Stimulated activated CD4-positive, alpha-beta T cell treated with anti-CD3 and anti-CD28 coated beads, Interleukin-1b, Interleukin-23, amount 100 ng/mL, for 48 hours (primary cell): ENCODE data around the gene C17orf78.
"Not testable (repeated sequence)": the region's sequence is repeated elsewhere in the genome, so short reads cannot be mapped to it uniquely, and the experiment has no call there.

Experiments
- DNase-seq: peaks from one replicate; pipeline ENCODE4 v3.0.0-alpha.2; 2020

Gene C17orf78

DNA sequence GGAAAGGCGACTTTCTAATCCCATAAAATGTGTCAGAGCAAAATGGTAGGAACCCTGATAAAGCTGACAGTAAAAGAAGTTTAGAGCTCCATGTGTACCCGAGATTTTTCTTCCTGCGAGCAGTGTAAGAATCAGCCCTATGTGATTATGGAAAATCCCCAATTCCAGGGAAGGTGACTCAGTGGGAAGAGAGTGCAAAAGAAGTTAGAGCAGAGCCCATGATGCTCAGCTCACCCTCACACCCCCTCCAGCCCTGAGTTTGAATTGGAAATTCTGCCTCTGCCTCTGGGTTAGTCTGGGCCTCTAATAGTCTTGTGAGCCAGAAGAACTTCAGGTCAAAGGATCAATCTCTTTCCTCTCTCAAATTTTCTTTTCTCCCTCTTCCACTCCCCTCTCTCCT is 12.5 kb downstream of the C17orf78 start:
- no peak for DNase-seq

- DNase-seq = no peak
These were observed 13.4 kb downstream of the C17orf78 start for GRCh38 chr17:37389160-37389559.

DNA sequence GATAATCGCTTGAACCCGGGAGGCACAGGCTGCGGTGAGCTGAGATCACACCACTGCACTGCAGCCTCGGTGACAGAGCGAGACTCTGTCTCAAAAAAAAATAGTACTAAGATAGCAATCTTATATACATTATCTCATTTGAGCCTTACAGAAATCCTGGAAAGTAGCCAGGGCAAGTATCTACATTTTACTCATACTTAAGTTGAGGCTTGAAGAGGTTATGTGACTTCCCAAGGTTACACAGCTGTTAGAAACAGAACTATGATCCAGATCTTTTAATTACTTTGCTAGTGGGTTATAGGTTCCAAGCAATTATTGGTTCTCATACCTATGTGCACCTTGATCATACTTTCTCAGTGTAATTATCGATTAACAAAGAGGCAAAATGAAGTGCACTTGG is 15.4 kb downstream of the C17orf78 start:
- DNase-seq = no peak

DNA sequence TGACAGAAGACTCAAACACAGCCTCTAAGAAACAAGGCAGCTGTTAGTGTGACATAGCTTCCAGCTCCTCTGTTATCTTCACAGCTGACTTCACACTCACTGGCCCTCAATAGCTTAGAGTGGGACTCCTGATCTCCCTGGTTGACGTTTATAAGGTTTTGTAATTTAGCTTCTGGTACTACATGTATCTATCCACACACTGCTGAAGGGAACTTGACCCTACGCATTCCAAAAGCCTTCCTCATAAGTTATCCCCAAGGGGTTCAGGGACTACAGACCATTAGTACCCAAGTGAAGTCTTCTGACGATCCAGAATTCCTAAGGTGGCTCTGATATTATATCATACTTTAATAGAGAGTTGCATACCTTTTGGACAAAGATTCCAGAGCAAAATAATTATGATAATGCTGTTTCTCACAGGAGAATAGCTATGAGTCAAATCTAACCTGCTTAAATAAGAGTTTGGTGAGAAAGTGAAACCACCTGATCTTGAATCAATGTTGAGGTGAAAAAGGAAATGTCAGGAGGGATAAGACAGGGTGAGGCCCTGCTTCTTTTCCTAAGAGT is 16.3 kb downstream of the C17orf78 start:
- no peak for DNase-seq

DNA sequence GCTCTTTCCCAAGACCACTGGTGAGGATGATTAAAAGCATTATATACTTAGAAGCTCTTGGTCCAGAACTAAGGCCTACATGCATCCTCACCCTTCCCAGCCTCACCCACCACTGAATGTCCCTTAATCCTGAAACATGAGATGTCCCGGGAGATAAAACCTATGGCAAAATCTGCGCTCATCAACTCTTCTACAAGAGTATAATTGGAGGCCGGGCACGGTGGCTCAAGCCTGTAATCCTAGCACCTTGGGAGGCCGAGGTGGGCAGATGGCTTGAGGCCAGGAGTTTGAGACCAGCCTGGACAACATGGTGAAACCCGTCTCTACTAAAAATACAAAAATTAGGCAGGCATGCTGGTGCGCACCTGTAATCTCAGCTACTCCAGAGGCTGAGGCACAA is 17.6 kb downstream of the C17orf78 start:
- DNase-seq = no peak

DNA sequence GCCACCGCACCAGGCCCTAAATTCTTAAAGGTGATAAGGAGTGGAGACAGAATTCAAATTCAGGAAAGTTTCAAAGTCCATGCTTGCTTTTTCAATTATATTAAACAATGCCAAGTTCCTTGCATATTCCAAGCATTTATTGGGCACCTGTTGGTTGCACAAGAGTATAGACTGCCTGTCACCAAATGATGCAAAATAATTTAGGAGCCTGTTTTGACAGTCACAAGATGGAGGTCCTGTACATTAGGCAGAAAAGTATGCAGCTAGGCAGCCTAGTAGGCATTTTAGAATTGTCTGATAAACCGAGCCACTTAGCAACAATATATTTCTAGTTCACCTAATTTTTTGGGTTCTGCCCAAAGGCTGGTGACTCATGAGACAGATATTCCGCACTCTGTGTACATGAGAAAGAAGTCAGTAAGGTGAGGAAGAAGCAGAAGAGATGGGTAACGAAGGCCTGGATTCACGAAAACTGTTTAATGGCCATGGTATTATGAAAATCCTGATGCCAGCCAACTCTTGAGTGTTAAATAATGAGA is 23.5 kb downstream of the C17orf78 start:
- no peak for DNase-seq

- no peak for DNase-seq
These were observed 24.7 kb downstream of the C17orf78 start for GRCh38 chr17:37400505-37400904.

DNA sequence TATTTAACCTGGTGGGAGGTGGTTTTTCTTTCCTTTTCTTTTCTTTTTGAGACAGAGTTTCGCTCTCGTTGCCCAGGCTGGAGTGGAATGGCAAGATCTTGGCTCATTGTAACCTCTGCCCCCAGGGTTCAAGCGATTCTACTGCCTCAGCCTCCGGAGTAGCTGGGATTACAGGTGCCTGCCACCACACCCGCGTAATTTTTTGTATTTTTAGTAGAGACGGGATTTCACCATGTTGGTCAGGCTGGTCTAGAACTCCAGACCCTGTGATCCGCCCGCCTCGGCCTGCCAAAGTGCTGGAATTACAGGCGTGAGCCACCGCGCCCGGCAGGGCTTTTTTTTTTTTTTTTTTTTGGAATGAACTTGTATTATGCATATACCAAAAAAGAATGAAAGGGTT is 29.7 kb downstream of the C17orf78 start:
- not testable (repeated sequence) for DNase-seq

DNA sequence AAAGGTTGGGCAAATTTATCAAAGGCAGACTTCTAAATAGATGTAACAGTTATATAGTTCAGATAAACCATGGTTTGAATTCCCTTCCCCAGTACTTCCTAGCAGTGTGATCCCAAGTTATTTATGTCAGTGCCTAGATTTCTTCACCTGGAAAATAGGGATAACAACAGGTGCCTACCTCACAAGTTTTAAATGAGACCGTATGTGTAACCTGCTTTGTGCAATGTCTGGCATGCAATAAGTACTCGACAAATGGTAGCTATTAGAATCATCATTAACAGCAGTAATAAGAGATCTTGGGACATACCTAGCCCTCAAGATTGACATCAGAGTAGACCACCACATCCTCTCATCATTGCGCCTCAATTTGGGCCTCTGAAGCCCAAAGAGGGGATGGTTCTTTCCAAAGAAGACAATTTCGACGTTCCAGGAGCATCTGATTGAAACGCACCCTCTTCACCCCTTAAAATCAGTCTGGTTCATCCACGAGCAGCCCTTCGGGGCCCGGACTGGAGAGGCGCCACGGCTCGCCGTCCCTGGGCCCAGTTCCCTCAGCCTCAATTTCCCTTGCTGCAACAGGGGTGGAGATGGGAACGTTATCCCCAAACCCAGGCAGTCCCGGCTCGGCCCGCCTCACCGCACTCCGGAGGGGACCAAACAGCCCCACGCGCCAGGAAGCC is 30.3 kb downstream of the C17orf78 start:
- DNase-seq = no peak

- peak; percentile 76 for DNase-seq
These were observed 31.1 kb downstream of the C17orf78 start, which contains the start of the genes ACACA and TADA2A for GRCh38 chr17:37406635-37407461. ACACA (minus strand) TSS chr17:37406836; CDS start chr17:37406299, 537 bp downstream. TADA2A (plus strand) TSS chr17:37406886; CDS start chr17:37411366, 4,480 bp downstream.

DNA sequence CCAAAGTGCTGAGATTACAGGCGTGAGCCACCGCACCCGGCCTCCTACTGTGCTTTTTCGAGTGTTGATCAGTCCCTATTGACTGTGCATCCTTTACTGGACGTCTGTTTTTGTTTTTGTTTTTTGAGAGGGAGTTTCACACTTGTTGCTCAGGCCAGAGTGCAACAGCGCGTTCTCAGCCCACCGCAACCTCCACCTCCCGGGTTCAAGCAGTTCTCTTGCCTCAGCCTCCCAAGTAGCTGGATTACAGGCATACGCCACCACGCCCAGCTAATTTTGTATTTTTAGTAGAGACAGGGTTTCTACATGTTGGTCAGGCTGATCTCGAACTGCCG is 32.3 kb downstream of the C17orf78 start:
- DNase-seq = not testable (repeated sequence)

GRCh38 chr17:37410357-37410756 is 34.6 kb downstream of the C17orf78 start:
- DNase-seq = no peak

GRCh38 chr17:37413875-37414519 is 38.2 kb downstream of the C17orf78 start:
- DNase-seq = no peak

DNA sequence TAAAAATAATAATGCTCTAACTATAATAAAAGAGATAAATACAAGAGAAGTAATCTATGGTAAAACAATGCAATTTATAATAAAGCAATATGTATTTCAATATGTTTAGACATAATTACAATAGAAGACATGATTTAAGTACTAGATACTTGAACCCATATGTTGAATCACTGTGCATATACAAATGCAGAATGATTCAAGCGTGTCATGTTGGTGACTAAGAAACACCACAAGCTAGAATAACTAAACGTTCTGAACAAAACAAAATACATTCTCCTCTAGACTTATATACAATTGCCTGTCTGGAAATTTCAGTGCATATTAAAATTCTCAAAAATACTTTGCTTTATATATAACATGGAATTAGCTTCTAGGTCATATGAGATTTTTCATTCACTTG is 42.1 kb downstream of the C17orf78 start:
- no peak for DNase-seq

DNA sequence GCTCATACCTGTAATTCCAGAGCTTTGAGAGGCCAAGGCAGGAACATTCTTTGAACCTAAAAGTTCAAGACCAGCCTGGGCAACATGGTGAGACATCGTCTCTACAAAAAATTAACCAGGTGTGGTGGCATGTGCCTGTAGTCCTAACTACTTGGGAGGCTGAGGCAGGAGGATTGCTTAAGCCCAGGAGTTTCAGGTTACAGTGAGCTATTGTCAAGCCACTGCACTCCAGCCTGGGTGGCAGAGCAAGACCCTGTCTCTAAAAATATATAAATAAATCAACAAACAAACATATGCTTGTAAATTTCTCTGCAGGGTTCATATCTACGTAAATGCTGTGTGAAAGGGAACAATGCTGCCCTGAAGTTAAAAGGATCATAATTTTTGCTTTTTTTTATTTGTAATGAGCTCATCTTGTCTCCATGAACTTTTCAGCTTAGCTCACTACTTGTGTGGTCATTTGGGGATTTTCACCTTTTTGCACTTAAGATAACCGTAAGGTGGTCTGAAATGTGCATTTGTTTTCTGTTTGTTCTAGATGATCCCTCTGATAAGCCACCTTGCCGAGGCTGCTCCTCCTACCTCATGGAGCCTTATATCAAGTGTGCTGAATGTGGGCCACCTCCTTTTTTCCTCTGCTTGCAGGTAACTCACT is 47.3 kb downstream of the C17orf78 start:
- DNase-seq = no peak

DNA sequence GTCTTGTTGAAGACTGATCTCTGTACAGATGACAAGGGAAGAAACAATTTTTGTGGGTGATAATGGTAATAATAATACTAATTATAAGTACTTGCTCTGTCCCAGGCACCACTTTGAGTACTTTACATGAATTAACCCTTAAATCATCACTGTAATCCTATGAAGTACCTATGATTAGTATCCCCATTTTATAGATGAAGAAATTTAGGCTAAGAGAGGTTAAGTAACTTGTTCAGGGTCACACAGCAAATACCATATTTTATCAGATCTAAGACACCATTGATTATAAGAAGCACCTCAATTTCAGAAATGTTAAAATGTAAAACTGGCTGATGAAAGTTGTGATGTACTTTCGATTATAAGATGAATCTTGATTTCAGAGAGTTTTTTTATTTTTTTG is 49.5 kb downstream of the C17orf78 start:
- no peak for DNase-seq

DNA sequence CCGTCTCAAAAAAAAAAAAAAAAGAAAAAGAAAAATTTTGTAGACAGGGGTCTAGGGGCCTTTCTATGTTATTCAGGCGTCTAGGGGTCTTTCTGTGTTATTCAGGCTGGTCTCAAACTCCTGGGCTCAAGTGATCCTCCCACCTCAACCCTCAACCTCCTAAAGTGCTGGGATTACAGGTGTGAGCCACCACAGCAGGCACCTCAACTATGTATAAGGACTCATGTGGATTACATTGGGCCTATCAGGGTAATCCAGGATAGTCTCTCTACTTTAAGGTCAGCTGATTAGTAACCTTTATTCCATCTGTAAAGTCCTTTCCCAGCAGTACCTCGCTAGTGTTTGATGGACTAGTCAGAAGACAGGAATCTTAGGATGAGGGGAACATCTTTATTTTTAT is 53.3 kb downstream of the C17orf78 start:
- DNase-seq = no peak

- DNase-seq = no peak
These were observed 53.7 kb downstream of the C17orf78 start for GRCh38 chr17:37429453-37429852.

DNA sequence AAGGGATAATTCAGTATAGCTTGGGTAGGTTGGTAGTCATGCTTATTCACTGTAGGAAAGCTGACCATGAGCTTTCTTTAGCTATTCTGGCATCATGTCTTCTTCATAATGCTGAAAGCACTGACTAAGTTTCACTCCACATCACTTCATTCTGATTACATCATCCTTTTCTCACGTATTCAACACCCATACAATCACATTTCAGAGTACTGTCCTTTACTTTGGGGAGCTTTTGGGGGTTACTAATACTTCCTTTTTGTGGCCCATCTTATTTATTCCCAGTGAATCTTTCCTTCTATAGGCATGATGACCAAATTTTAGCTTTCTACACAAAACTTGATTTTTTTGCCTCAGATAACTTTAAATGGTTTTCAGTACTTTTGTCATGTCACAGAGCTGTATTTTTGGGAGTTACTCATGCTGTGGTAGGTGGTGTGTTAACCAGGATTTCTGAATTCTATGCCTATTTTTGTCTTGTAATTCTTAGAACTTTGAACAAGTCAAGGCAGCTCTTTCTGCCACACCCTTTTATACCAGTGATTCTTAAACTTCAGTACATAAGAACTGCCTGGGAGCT is 54.4 kb downstream of the C17orf78 start:
- no peak for DNase-seq

DNA sequence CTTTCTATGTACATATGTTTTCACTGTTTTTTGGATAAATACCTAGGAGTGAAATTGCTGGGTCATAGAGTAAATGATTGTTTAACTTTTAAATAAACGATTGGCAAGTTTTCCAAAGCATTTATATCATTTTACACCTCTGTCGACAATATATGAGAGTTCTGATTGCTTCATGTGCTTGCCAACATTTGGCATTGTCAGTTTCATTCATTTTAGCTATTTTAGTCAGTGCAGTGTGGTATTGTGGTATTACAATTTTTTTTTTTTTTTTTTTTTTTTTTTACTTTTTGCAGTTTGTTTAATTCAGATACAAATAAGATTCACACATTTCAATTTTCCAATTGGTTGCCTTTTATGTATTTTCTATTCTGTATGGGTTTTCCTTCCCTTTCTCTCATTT is 56.9 kb downstream of the C17orf78 start:
- no peak for DNase-seq

DNA sequence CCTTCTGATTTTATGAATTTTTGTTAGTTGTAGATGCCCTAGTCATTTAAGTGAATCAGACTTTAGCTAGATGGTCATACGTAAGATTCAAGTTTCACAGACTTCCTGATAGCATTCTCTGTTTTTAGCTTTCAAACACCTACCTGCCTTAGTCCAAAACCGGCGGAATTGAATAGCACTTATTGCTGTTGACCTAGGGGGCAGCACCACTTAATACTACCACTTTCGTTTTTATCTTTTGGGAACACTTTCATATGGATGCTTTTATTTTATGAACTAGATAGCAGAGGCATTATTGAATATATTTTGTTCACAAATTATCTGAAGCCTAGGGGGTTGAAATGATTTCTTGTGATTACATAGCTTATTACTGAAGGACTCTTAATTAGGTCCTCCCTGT is 62.4 kb downstream of the C17orf78 start:
- DNase-seq = no peak

GRCh38 chr17:37440424-37440823 is 64.6 kb downstream of the C17orf78 start:
- DNase-seq = no peak
